Endothelial cell (in vitro differentiated cells): Measurements from ENCODE around the gene CYP2A13. TPM values are rescaled to one million over a fixed set of nuclear protein-coding genes. Genes with fewer than 3 reads are reported as not detected.

Experiments
- DNase-seq: peaks from one replicate; pipeline ENCODE4 v3.0.0; 2021; ENCODE audit warnings: low spot score
- H3K27ac Mint-ChIP-seq: one replicate; pipeline ENCODE4 v1.8.0; 2021; ENCODE audit warnings: mixed read lengths, inconsistent platforms; ENCODE audit not compliant: unreplicated experiment
- H3K27me3 Mint-ChIP-seq: one replicate; pipeline ENCODE4 v1.8.0; 2021; ENCODE audit warnings: mild to moderate bottlenecking, moderate library complexity, mixed read lengths, inconsistent platforms; ENCODE audit not compliant: unreplicated experiment
- H3K36me3 Mint-ChIP-seq: one replicate; pipeline ENCODE4 v1.8.0; 2021; ENCODE audit warnings: mild to moderate bottlenecking, low read depth, mixed read lengths, inconsistent platforms; ENCODE audit not compliant: unreplicated experiment
- H3K4me1 Mint-ChIP-seq: one replicate; pipeline ENCODE4 v1.8.0; 2021; ENCODE audit warnings: mild to moderate bottlenecking, mixed read lengths, inconsistent platforms; ENCODE audit not compliant: unreplicated experiment
- H3K4me3 Mint-ChIP-seq: one replicate; pipeline ENCODE4 v1.8.0; 2021; ENCODE audit warnings: mild to moderate bottlenecking, mixed read lengths, inconsistent platforms; ENCODE audit not compliant: unreplicated experiment
- H3K9me3 Mint-ChIP-seq: one replicate; pipeline ENCODE4 v1.8.0; 2021; ENCODE audit warnings: mixed read lengths, inconsistent platforms; ENCODE audit not compliant: unreplicated experiment
- CTCF ChIP-seq: fragments of 200-600 bp; sonication (generic); IDR thresholded peaks from one replicate; pipeline ENCODE4 v1.5.0; 2021; ENCODE audit warnings: antibody characterized with exemption; ENCODE audit not compliant: unreplicated experiment
- total RNA-seq: library from RNA; stranded (reverse); fragmentation: NEBNext Ultra II Directional; extraction: Animal tissue kit (Norgen Biotek cat#: 25700); gene quantifications from one replicate; pipeline ENCODE4 v1.2.1, GENCODE V29; 2021; ENCODE audit not compliant: unreplicated experiment

CYP2A13 gene
- total RNA-seq, 1 donor from 2014 or later: not detected

GRCh38 chr19:41064974-41065569 is 23.2 kb upstream of the CYP2A13 start:
- Mint-ChIP-seq H3K4me3 (no peak overlapping the region), H3K4me1 (no peaks in the 10 kb centered on the region), H3K9me3 (no peaks in the 10 kb centered on the region), H3K27me3 (peaks cover 1% of the 10 kb centered on the region), H3K27ac (no peak overlapping the region), H3K36me3 (no peaks in the 10 kb centered on the region)
- DNase-seq: peak; percentile 18
- TF ChIP-seq CTCF: no peak

- no peak for TF ChIP-seq CTCF
- Mint-ChIP-seq H3K27me3 (no peaks in the 10 kb centered on the region), H3K4me1 (no peaks in the 10 kb centered on the region), H3K27ac (no peak overlapping the region), H3K4me3 (no peak overlapping the region), H3K9me3 (no peaks in the 10 kb centered on the region), H3K36me3 (no peaks in the 10 kb centered on the region)
- DNase-seq: no peak
These were observed 12.0 kb upstream of the CYP2A13 start for GRCh38 chr19:41076286-41076685.

GRCh38 chr19:41083516-41083915 is 4.7 kb upstream of the CYP2A13 start:
- TF ChIP-seq CTCF: no peak
- H3K4me3 Mint-ChIP-seq: no peak overlapping the region
- no peak for DNase-seq
- no peaks in the 10 kb centered on the region for H3K4me1 Mint-ChIP-seq
- no peaks in the 10 kb centered on the region for H3K9me3 Mint-ChIP-seq
- no peaks in the 10 kb centered on the region for H3K27me3 Mint-ChIP-seq
- H3K36me3 Mint-ChIP-seq: no peaks in the 10 kb centered on the region
- H3K27ac Mint-ChIP-seq: no peak overlapping the region

- H3K27me3 Mint-ChIP-seq: peaks cover 12% of the 10 kb centered on the region
- H3K27ac Mint-ChIP-seq: no peak overlapping the region
- no peak for TF ChIP-seq CTCF
- peaks cover 9% of the 10 kb centered on the region for H3K4me1 Mint-ChIP-seq
- no peak overlapping the region for H3K4me3 Mint-ChIP-seq
- DNase-seq: no peak
- no peaks in the 10 kb centered on the region for H3K36me3 Mint-ChIP-seq
- no peaks in the 10 kb centered on the region for H3K9me3 Mint-ChIP-seq
These were observed 2.4 kb upstream of the CYP2A13 start for GRCh38 chr19:41085748-41086415.

- peaks cover 9% of the 10 kb centered on the region for H3K4me1 Mint-ChIP-seq
- no peak for TF ChIP-seq CTCF
- H3K36me3 Mint-ChIP-seq: no peaks in the 10 kb centered on the region
- H3K9me3 Mint-ChIP-seq: no peaks in the 10 kb centered on the region
- peaks cover 19% of the 10 kb centered on the region for H3K27me3 Mint-ChIP-seq
- DNase-seq: no peak
- H3K27ac Mint-ChIP-seq: no peak overlapping the region
- no peak overlapping the region for H3K4me3 Mint-ChIP-seq
These were observed 1.7 kb downstream of the CYP2A13 start for GRCh38 chr19:41089959-41090358.
